Osteoblast (primary cell): ENCODE data around the gene PHF3. TPM values are rescaled to one million over a fixed set of nuclear protein-coding genes. Genes with fewer than 3 reads are reported as not detected.

Experiments used
- DNase-seq: peaks from one replicate; pipeline ENCODE4 v3.0.0; 2011; ENCODE audit warnings: low spot score, mixed read lengths; ENCODE audit not compliant: insufficient read length; ENCODE audit errors: missing footprints
- H2AFZ ChIP-seq: 2 replicates; pipeline ENCODE4 v1.6.0; 2011; ENCODE audit warnings: mild to moderate bottlenecking, low read length
- H3K27ac ChIP-seq: 2 replicates; pipeline ENCODE4 v1.5.1; 2011; ENCODE audit warnings: mild to moderate bottlenecking, low read depth, low read length, moderate library complexity
- H3K27me3 ChIP-seq: 2 replicates; pipeline ENCODE4 v1.6.0; 2012; ENCODE audit warnings: mild to moderate bottlenecking, control low read depth, inconsistent platforms, low read length, moderate library complexity; ENCODE audit not compliant: insufficient read depth
- H3K36me3 ChIP-seq: 2 replicates; pipeline ENCODE4 v1.5.1; 2011; ENCODE audit warnings: mild to moderate bottlenecking, low read length, control low read depth, moderate library complexity; ENCODE audit not compliant: insufficient read depth
- H3K4me1 ChIP-seq: 2 replicates; pipeline ENCODE4 v1.5.1; 2011; ENCODE audit warnings: mild to moderate bottlenecking, low read length, control low read depth, moderate library complexity; ENCODE audit not compliant: insufficient read depth
- H3K4me2 ChIP-seq: 2 replicates; pipeline ENCODE4 v1.6.0; 2011; ENCODE audit warnings: mild to moderate bottlenecking, low read length; ENCODE audit not compliant: insufficient read depth
- H3K4me3 ChIP-seq: fragments of 200-600 bp; sonication (generic); 3 replicates; pipeline ENCODE4 v1.5.1; 2012; ENCODE audit warnings: mild to moderate bottlenecking, low read length, inconsistent platforms; ENCODE audit not compliant: insufficient read depth
- H3K79me2 ChIP-seq: 2 replicates; pipeline ENCODE4 v1.6.0; 2012; ENCODE audit warnings: mild to moderate bottlenecking, low read length, control low read depth, inconsistent platforms; ENCODE audit not compliant: insufficient read depth
- H3K9me3 ChIP-seq: 2 replicates; pipeline ENCODE4 v1.5.1; 2011; ENCODE audit warnings: low read depth, low read length, control low read depth
- H4K20me1 ChIP-seq: 2 replicates; pipeline ENCODE4 v1.6.0; 2012; ENCODE audit warnings: mild to moderate bottlenecking, low read length, control low read depth; ENCODE audit not compliant: insufficient read depth
- total RNA-seq: library from RNA; depleted of rRNA; stranded (reverse); fragments of >200 nt; gene quantifications from 2 replicates; pipeline ENCODE4 v1.2.3, GENCODE V29; 2012
- TF ChIP-seq, protein P1 (sequence below): IDR thresholded peaks from 2 replicates; pipeline ENCODE4 v1.5.1; 2011; ENCODE audit warnings: mild to moderate bottlenecking, low read depth, low read length, moderate library complexity; ENCODE audit errors: extremely low read depth

The PHF3 gene
- total RNA-seq, 1 donor = 76.7 TPM

DNA sequence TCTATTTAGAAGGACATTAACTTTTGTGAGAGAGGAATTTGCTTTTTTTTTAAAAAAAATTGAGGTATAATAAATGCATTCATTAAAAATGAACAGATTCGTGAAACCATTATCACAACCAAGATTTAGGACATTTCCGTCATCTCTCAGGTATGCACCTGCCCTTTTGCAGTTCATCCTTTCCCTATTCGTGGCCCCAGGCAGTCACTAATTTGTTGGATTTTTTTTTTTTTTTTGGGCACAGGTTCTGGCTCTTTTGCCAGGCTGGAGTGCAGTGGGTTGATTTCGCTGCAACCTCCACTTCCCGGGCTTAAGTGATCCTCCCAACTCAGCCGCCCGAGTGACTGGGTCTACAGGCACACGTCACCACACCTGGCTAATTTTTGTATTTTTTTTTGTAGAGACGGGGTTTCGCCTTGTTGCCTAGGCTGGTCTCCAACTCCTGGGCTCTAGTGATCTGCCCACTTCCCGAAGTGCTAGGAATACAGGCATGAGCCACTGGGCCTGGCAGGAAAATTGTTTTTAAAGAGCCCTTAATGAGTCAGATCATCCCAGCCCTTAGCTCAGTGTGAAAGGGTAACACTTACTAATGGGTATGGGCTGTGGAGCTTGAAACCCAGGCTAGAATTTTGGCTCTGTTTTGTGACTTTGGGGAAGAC is 9.2 kb downstream of the PHF3 start:
- no peak overlapping the region for H3K4me3 ChIP-seq
- H3K36me3 ChIP-seq = no peaks in the 10 kb centered on the region
- no peak for DNase-seq
- peak overlapping the region; percentile 34 for H3K4me2 ChIP-seq
- H2AFZ ChIP-seq = no peak overlapping the region
- TF ChIP-seq, protein P1, sequence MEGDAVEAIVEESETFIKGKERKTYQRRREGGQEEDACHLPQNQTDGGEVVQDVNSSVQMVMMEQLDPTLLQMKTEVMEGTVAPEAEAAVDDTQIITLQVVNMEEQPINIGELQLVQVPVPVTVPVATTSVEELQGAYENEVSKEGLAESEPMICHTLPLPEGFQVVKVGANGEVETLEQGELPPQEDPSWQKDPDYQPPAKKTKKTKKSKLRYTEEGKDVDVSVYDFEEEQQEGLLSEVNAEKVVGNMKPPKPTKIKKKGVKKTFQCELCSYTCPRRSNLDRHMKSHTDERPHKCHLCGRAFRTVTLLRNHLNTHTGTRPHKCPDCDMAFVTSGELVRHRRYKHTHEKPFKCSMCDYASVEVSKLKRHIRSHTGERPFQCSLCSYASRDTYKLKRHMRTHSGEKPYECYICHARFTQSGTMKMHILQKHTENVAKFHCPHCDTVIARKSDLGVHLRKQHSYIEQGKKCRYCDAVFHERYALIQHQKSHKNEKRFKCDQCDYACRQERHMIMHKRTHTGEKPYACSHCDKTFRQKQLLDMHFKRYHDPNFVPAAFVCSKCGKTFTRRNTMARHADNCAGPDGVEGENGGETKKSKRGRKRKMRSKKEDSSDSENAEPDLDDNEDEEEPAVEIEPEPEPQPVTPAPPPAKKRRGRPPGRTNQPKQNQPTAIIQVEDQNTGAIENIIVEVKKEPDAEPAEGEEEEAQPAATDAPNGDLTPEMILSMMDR = no peak
- H3K27ac ChIP-seq = no peak overlapping the region
- H3K9me3 ChIP-seq = no peaks in the 10 kb centered on the region
- peaks cover 89% of the 10 kb centered on the region for H3K79me2 ChIP-seq
- H4K20me1 ChIP-seq = peaks cover 49% of the 10 kb centered on the region
- H3K4me1 ChIP-seq = peaks cover 30% of the 10 kb centered on the region
- no peaks in the 10 kb centered on the region for H3K27me3 ChIP-seq

GRCh38 chr6:63649269-63649668 is 13.7 kb downstream of the PHF3 start:
- Histone ChIP-seq H3K27me3 (no peaks in the 10 kb centered on the region), H3K4me3 (no peak overlapping the region), H4K20me1 (peaks cover 44% of the 10 kb centered on the region), H3K36me3 (no peaks in the 10 kb centered on the region), H2AFZ (no peak overlapping the region), H3K9me3 (no peaks in the 10 kb centered on the region), H3K4me1 (peaks cover 19% of the 10 kb centered on the region), H3K79me2 (peaks cover 92% of the 10 kb centered on the region), H3K4me2 (peak overlapping the region; percentile 25), H3K27ac (peak overlapping the region; percentile 42)
- TF ChIP-seq, protein P1 = no peak
- no peak for DNase-seq

GRCh38 chr6:63649847-63650265 is 14.3 kb downstream of the PHF3 start:
- peak overlapping the region; percentile 42 for H3K27ac ChIP-seq
- TF ChIP-seq, protein P1 = no peak
- no peak for DNase-seq
- no peak overlapping the region for H2AFZ ChIP-seq
- no peak overlapping the region for H3K4me3 ChIP-seq
- peaks cover 49% of the 10 kb centered on the region for H4K20me1 ChIP-seq
- H3K4me1 ChIP-seq = peaks cover 15% of the 10 kb centered on the region
- no peak overlapping the region for H3K4me2 ChIP-seq
- peaks cover 92% of the 10 kb centered on the region for H3K79me2 ChIP-seq
- no peaks in the 10 kb centered on the region for H3K36me3 ChIP-seq
- no peaks in the 10 kb centered on the region for H3K27me3 ChIP-seq
- H3K9me3 ChIP-seq = no peaks in the 10 kb centered on the region

DNA sequence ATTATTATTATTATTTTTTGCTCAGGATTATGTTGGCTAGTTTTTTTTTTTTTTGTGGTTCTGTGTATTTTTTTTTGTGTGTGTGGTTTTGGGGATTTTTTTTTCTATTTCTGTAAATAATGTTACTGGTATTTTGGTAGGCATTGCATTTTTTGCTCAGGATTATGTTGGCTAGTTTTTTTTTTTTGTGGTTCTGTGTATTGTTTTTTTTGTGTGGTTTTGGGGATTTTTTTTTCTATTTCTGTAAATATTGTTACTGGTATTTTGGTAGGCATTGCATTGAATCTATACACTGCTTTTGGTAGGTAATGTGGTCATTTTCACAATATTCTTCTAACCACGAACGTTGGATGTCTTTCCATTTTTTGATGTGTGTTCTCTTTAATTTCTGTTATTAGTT is 17.4 kb downstream of the PHF3 start:
- no peaks in the 10 kb centered on the region for H3K36me3 ChIP-seq

More for the DNA sequence above, 17.4 kb downstream of the PHF3 start:
- TF ChIP-seq, protein P1 = no peak
- no peak for DNase-seq
- Histone ChIP-seq H2AFZ (no peak overlapping the region), H3K4me2 (no peak overlapping the region), H3K9me3 (no peaks in the 10 kb centered on the region), H3K79me2 (peaks cover 97% of the 10 kb centered on the region), H4K20me1 (peaks cover 61% of the 10 kb centered on the region), H3K4me1 (peaks cover 11% of the 10 kb centered on the region), H3K27me3 (no peaks in the 10 kb centered on the region), H3K4me3 (no peak overlapping the region), H3K27ac (no peak overlapping the region)
